Sigmoid colon (tissue), 4 donors: ENCODE results near the gene RNF25.

ENCODE experiments used
- EP300 ChIP-seq, 4 donors: sonication (generic); formaldehyde crosslinking; IDR thresholded peaks; one replicate each; pipeline ENCODE4 v1.6.1; 2017; ENCODE audit warnings: antibody characterized with exemption in 4 of 4
- POLR2A ChIP-seq, 2 donors: fragments of 450-650 bp; IDR thresholded peaks; one replicate each; pipeline ENCODE4 v1.6.1; 2016; ENCODE audit warnings: antibody characterized with exemption in 2 of 2, mild to moderate bottlenecking in 2 of 2, moderate library complexity in 2 of 2
- POLR2AphosphoS5 ChIP-seq, 4 donors: sonication (generic); formaldehyde crosslinking; IDR thresholded peaks; one replicate each; pipeline ENCODE4 v1.6.1; 2017; ENCODE audit warnings: antibody characterized with exemption in 4 of 4
- TF ChIP-seq, protein P1 (sequence below), 4 experiments: fragments of 450-650 bp in 3 of 4; fragments of 200-600 bp in 1 of 4; IDR thresholded peaks; one replicate each; pipeline ENCODE4 v1.5.1; 2016 to 2019; ENCODE audit warnings: antibody characterized with exemption in 4 of 4, mild to moderate bottlenecking in 3 of 4, moderate library complexity in 2 of 4

DNA sequence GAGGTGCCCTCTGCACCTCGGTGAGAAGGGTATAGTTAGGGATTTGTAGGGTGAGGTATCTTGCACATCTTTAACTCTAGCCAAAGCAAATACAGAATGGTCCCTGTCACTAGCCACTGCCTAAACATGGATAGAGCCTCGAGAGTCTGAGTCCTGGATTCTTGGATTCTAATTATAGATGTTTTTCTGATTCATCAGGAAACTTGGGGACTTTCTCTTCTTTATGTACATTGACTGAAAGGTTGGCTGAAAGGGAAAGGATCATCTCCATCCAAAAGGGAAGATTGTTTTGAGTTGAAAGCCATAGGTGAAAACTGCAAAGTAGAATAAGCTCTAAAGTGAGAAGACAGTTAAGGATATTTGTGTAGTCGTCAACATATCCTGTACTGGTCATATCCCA, 8.3 kb upstream of the RNF25 start:
- TF ChIP-seq, protein P1, sequence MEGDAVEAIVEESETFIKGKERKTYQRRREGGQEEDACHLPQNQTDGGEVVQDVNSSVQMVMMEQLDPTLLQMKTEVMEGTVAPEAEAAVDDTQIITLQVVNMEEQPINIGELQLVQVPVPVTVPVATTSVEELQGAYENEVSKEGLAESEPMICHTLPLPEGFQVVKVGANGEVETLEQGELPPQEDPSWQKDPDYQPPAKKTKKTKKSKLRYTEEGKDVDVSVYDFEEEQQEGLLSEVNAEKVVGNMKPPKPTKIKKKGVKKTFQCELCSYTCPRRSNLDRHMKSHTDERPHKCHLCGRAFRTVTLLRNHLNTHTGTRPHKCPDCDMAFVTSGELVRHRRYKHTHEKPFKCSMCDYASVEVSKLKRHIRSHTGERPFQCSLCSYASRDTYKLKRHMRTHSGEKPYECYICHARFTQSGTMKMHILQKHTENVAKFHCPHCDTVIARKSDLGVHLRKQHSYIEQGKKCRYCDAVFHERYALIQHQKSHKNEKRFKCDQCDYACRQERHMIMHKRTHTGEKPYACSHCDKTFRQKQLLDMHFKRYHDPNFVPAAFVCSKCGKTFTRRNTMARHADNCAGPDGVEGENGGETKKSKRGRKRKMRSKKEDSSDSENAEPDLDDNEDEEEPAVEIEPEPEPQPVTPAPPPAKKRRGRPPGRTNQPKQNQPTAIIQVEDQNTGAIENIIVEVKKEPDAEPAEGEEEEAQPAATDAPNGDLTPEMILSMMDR (IDR thresholded peaks at IDR 0.05), result no peak
- TF ChIP-seq POLR2AphosphoS5 (IDR thresholded peaks at IDR 0.05) (no peak), POLR2A (IDR thresholded peaks at IDR 0.05) (no peak), EP300 (IDR thresholded peaks at IDR 0.05) (no peak)
